ENCODE results near the gene ENDOV.
A peak's percentile ranks its signal among the peaks of the same experiment; 100 is the strongest.

ENDOV gene

DNA sequence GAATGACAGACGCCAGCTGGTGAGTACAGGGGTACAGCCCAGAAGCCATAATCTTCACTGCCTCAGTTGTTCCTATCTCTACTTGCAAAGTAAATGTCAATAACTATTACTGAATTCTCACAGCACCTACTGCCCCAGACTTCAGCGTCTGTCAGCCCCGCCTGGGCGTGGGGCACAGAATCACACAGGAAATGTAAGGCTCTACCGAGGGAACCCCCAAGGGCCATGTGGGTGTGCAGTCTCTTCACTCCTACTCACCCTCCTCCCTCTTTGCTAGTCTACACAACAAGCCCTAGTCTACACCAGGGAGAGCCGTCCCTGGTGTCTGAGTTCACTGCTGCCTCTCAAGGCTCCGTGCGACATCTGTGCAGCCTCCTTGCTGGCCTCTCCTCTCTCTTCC is 57.0 kb downstream of the ENDOV start:
- DNase-seq (ENCODE audit: extremely low spot score): no peak
- TF ChIP-seq BHLHE40 (IDR thresholded peaks at IDR 0.05; ENCODE audit: borderline replicate concordance) (no peak), SP1 (IDR thresholded peaks at IDR 0.05) (no peak), TARDBP (IDR thresholded peaks at IDR 0.05) (no peak), LEF1 (IDR thresholded peaks at IDR 0.05; ENCODE audit: borderline replicate concordance) (no peak), L3MBTL2 (conservative IDR thresholded peaks at IDR 0.05) (no peak), FOXK2 (IDR thresholded peaks at IDR 0.05) (no peak), SUZ12 (IDR thresholded peaks at IDR 0.05) (no peak), CTBP1 (IDR thresholded peaks at IDR 0.05; ENCODE audit: borderline replicate concordance) (no peak), FOXM1 (IDR thresholded peaks at IDR 0.05; ENCODE audit: borderline replicate concordance) (no peak), ELF4 (IDR thresholded peaks at IDR 0.05) (no peak), FOXA1 (IDR thresholded peaks at IDR 0.05) (no peak), ARNT (IDR thresholded peaks at IDR 0.05) (no peak), HDGF (IDR thresholded peaks at IDR 0.05; ENCODE audit: borderline replicate concordance) (no peak), ZNF384 (IDR thresholded peaks at IDR 0.05) (no peak)
- TF ChIP-seq, protein P1, sequence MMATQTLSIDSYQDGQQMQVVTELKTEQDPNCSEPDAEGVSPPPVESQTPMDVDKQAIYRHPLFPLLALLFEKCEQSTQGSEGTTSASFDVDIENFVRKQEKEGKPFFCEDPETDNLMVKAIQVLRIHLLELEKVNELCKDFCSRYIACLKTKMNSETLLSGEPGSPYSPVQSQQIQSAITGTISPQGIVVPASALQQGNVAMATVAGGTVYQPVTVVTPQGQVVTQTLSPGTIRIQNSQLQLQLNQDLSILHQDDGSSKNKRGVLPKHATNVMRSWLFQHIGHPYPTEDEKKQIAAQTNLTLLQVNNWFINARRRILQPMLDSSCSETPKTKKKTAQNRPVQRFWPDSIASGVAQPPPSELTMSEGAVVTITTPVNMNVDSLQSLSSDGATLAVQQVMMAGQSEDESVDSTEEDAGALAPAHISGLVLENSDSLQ (IDR thresholded peaks at IDR 0.05): no peak
- POLR2A ChIA-PET: interaction anchor here (0.8 to 2.5 kb wide), 3 partner anchors 16 to 19 kb away, joined by 3 to 35 read pairs (median 3); no protein-coding TSS in a partner anchor
- CTCF ChIA-PET: no interaction called here

DNA sequence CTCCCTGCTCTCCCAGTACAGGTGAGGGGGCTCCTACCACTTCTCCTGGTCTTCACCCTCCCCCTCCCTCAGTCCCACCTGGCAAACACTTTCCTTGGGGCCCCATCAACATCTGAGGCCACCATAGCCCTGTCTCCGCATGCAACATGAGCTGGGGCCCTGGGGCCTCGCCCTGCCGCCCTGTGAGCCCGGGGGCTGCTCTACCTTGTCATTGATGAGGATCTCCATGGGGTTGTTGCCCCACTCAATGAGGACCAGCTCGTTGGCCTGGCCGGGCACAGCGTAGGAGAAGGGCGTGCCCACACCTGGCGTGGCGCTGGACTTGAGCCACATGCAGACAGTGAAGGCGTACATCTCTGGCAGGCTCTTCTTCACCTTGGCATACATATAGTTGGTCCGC is 58.0 kb downstream of the ENDOV start:
- no peak for DNase-seq (ENCODE audit: extremely low spot score)
- POLR2A ChIA-PET: interaction anchor here (0.8 to 2.5 kb wide), 3 partner anchors 17 to 20 kb away, joined by 3 to 35 read pairs (median 3); no protein-coding TSS in a partner anchor
- no peak for TF ChIP-seq LEF1 (IDR thresholded peaks at IDR 0.05; ENCODE audit: borderline replicate concordance)
- TF ChIP-seq BHLHE40 (IDR thresholded peaks at IDR 0.05; ENCODE audit: borderline replicate concordance): no peak
- TF ChIP-seq TARDBP (IDR thresholded peaks at IDR 0.05): no peak
- TF ChIP-seq ZNF384 (IDR thresholded peaks at IDR 0.05): no peak
- no peak for TF ChIP-seq FOXA1 (IDR thresholded peaks at IDR 0.05)
- TF ChIP-seq L3MBTL2 (conservative IDR thresholded peaks at IDR 0.05): no peak
- TF ChIP-seq, protein P1 (IDR thresholded peaks at IDR 0.05): no peak
- no peak for TF ChIP-seq FOXK2 (IDR thresholded peaks at IDR 0.05)
- TF ChIP-seq SUZ12 (IDR thresholded peaks at IDR 0.05): no peak
- no peak for TF ChIP-seq CTBP1 (IDR thresholded peaks at IDR 0.05; ENCODE audit: borderline replicate concordance)
- no peak for TF ChIP-seq HDGF (IDR thresholded peaks at IDR 0.05; ENCODE audit: borderline replicate concordance)
- TF ChIP-seq NFRKB (IDR thresholded peaks at IDR 0.05): no peak
- no peak for TF ChIP-seq ARNT (IDR thresholded peaks at IDR 0.05)
- TF ChIP-seq SP1 (IDR thresholded peaks at IDR 0.05): no peak
- no peak for TF ChIP-seq ELF4 (IDR thresholded peaks at IDR 0.05)
- CTCF ChIA-PET: no interaction called here

DNA sequence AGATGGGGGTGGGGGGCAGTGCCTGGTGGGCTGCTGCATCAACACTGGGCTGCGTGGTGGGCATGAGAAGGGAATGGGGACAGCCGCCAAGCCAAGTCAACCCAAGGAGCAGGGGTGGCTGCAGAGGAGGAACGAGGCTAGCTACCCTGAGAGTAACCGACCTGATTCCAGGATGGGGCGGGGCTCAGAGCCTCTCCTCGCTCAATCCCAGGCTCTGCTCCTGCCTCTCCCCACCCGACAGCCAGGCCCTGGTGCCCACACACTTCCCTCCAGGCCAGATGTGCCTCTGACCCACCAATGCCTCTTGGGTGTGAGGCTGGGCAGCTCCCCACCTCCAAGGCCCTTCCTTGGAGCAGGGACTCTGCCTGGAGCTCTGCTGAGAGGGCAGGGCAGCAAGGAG is 58.7 kb downstream of the ENDOV start:
- CTCF ChIA-PET: no interaction called here
- POLR2A ChIA-PET: interaction anchor here (2.5 kb wide), 1 partner anchor 19 kb away, joined by 35 read pairs; no protein-coding TSS in a partner anchor
- no peak for DNase-seq (ENCODE audit: extremely low spot score)
- no peak for TF ChIP-seq ELF4 (IDR thresholded peaks at IDR 0.05)
- no peak for TF ChIP-seq CTBP1 (IDR thresholded peaks at IDR 0.05; ENCODE audit: borderline replicate concordance)

DNA sequence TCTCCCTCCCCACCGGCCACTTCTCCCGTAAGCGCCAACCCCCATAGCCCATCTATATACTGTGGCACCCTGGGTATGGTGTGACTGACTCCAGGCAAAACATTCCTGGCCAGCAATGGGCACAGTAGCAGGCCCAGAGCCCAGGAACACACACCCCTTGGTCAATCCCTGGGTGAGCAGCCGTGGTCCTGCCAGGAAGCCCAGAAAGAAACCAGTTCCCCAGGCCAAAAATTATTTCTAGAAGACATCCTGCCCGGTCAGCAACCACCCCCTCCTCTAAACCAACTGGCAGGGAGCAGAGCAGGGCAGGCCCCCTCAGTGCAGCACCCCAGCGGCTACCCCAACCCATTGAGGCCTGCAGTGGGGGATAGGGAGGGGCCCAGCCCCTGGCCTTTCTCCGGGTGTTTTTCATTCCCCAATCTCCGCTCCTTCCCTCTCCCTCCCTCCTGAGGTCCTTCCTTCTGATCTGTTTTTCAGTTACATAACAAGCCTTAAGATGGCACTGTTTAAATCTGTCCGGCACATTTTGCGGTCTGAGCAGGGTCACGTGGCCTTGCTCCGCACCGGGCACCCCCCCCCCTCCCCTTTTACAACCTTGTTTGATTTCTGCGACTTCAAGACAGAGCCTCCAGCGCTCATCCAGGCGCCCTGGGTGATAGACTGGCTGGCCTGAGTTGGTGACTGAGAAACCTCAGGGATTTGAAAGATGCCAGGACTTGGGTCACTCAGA is 59.4 kb downstream of the ENDOV start:
- CTCF ChIA-PET: interaction anchor here (0.5 kb wide), 1 partner anchor 188 kb away, joined by 3 read pairs; no protein-coding TSS in a partner anchor
- TF ChIP-seq ELF4 (IDR thresholded peaks at IDR 0.05): no peak
- no peak for TF ChIP-seq ARNT (IDR thresholded peaks at IDR 0.05)
- no peak for TF ChIP-seq SP1 (IDR thresholded peaks at IDR 0.05)
- TF ChIP-seq SUZ12 (IDR thresholded peaks at IDR 0.05): no peak
- TF ChIP-seq CTBP1 (IDR thresholded peaks at IDR 0.05; ENCODE audit: borderline replicate concordance): no peak
- TF ChIP-seq ZNF384 (IDR thresholded peaks at IDR 0.05): no peak
- TF ChIP-seq L3MBTL2 (conservative IDR thresholded peaks at IDR 0.05): peak; percentile 46; the same call in 1 of the 2 replicates
- POLR2A ChIA-PET: interaction anchor here (0.9 to 3.7 kb wide), 5 partner anchors 19 to 373 kb away, joined by 3 to 54 read pairs (median 11); partner anchors contain the start of genes GAA and RPTOR
- DNase-seq (ENCODE audit: extremely low spot score): peak; percentile 75

DNA sequence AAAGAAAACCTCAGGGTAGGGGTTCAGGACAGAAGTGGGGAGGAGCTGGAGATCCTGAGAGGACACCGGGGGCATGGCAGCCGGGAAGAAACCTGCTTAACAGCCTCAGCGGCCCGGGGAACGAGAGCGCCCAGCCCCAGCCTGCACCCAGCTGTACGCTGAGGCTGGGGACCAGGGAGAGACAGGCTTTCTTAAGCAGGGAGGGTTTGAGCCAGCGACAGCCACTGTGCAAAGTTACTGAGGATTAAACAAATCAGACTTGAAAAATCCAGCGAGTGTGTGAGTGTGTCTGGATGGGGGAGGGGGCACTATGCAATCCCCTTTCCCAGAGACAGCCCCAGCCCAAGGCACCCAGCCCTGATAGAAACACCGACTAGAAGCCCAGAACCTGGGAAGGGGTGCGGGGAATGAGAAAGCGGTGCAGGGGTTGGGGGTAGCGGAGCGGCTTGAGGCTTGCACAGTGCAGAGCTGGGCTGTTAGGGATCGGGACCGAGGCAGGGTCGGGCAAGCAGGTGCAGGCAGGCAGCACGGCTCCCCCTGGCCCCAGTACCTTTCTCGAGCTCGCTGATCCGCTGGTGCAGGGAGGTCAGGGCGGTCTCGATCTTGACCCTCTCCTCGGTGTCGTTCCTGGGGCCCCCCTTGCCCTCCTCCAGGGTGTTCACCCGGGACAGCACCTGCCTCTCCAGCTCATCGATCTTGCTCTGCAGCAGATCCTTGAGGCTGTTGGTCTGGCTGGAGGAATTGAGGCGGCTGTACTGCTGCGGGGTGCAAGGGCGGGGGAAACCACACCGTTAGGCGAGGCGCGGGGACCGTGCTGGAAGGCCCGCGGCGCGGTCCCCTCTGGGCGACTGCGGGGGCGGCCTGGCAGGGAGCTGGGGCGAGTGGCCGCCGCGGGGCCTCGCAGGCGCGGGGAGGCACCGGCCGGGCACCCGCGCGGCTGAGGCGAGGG is 60.3 kb downstream of the ENDOV start:
- DNase-seq (ENCODE audit: extremely low spot score): peak; percentile 36
- TF ChIP-seq ELF4 (IDR thresholded peaks at IDR 0.05) (no peak), FOXM1 (IDR thresholded peaks at IDR 0.05; ENCODE audit: borderline replicate concordance) (no peak), HDGF (IDR thresholded peaks at IDR 0.05; ENCODE audit: borderline replicate concordance) (no peak), FOXA1 (IDR thresholded peaks at IDR 0.05) (no peak), CTBP1 (IDR thresholded peaks at IDR 0.05; ENCODE audit: borderline replicate concordance) (no peak), LEF1 (IDR thresholded peaks at IDR 0.05; ENCODE audit: borderline replicate concordance) (no peak)
- ChIA-PET POLR2A (interaction anchor here (0.6 to 3.7 kb wide), 11 partner anchors 11 to 374 kb away, joined by 3 to 54 read pairs (median 3); partner anchors contain the start of genes GAA and RPTOR), CTCF (interaction anchor here (0.5 to 1.7 kb wide), 2 partner anchors 187 to 424 kb away, joined by 3 to 6 read pairs; no protein-coding TSS in a partner anchor)
